GM18519 (cell line): ENCODE measurements around the gene CELSR1.

ENCODE experiments used
- ATAC-seq: cut with Tn5 transposase; IDR thresholded peaks from one replicate; pipeline ENCODE4 v1.9.1; 2021; ENCODE audit warnings: mild to moderate bottlenecking, moderate library complexity; ENCODE audit not compliant: unreplicated experiment, low FRiP score

Gene CELSR1

GRCh38 chr22:46450931-46451561 lies 86.4 kb downstream of the CELSR1 start:
- ATAC-seq: no peak

- no peak for ATAC-seq
Observed at GRCh38 chr22:46449974-46450745, 87.3 kb downstream of the CELSR1 start.

- ATAC-seq: no peak
Observed at GRCh38 chr22:46449116-46449691, 88.2 kb downstream of the CELSR1 start.

GRCh38 chr22:46448333-46448732 lies 89.1 kb downstream of the CELSR1 start:
- no peak for ATAC-seq

- no peak for ATAC-seq
Observed at GRCh38 chr22:46447906-46448305, 89.5 kb downstream of the CELSR1 start.

GRCh38 chr22:46446799-46447198 lies 90.6 kb downstream of the CELSR1 start:
- no peak for ATAC-seq

- ATAC-seq: no peak
Observed at GRCh38 chr22:46445771-46446420, 91.5 kb downstream of the CELSR1 start.

GRCh38 chr22:46444390-46444854 lies 93.0 kb downstream of the CELSR1 start:
- ATAC-seq: no peak

GRCh38 chr22:46443850-46444389 lies 93.5 kb downstream of the CELSR1 start:
- no peak for ATAC-seq

GRCh38 chr22:46442217-46442853 lies 95.1 kb downstream of the CELSR1 start:
- no peak for ATAC-seq

GRCh38 chr22:46439576-46440465 lies 97.6 kb downstream of the CELSR1 start:
- no peak for ATAC-seq

- ATAC-seq: no peak
Observed at GRCh38 chr22:46439111-46439510, 98.3 kb downstream of the CELSR1 start.

- ATAC-seq: no peak
Observed at GRCh38 chr22:46437671-46438440, 99.6 kb downstream of the CELSR1 start.

- no peak for ATAC-seq
Observed at GRCh38 chr22:46436595-46437175, 100.7 kb downstream of the CELSR1 start.

- ATAC-seq: no peak
Observed at GRCh38 chr22:46433318-46433717, 104.1 kb downstream of the CELSR1 start.

- no peak for ATAC-seq
Observed at GRCh38 chr22:46432164-46433068, 105.0 kb downstream of the CELSR1 start.
